Measurements from ENCODE around the gene CHRNB1.
"Not testable (repeated sequence)": the region's sequence is repeated elsewhere in the genome, so short reads cannot be mapped to it uniquely, and the experiment has no call there.

Gene CHRNB1

DNA sequence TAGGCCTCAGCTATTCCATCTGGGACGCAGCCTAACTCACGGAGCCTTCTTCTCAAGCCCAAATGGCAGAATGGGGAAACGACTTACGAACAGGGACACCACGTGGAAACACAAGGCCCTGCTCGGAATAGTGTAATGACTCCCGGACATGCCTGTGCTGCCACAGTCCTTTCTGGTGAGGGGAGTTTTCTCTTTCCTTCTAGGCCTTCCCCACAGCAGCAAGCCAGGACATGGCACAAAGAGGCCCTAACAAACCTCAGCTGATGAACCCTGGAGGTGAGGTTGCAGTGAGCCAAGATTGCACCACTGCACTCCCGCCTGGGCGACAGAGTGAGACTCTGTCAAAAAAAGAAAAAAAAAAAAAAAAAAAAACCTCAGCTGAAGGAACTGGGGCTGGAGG lies 19.2 kb downstream of the CHRNB1 start:
- TF ChIP-seq, protein P1, sequence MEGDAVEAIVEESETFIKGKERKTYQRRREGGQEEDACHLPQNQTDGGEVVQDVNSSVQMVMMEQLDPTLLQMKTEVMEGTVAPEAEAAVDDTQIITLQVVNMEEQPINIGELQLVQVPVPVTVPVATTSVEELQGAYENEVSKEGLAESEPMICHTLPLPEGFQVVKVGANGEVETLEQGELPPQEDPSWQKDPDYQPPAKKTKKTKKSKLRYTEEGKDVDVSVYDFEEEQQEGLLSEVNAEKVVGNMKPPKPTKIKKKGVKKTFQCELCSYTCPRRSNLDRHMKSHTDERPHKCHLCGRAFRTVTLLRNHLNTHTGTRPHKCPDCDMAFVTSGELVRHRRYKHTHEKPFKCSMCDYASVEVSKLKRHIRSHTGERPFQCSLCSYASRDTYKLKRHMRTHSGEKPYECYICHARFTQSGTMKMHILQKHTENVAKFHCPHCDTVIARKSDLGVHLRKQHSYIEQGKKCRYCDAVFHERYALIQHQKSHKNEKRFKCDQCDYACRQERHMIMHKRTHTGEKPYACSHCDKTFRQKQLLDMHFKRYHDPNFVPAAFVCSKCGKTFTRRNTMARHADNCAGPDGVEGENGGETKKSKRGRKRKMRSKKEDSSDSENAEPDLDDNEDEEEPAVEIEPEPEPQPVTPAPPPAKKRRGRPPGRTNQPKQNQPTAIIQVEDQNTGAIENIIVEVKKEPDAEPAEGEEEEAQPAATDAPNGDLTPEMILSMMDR (IDR thresholded peaks at IDR 0.05; ENCODE audit: low read depth, low read length): no peak
- no peak overlapping the region for H3K4me3 ChIP-seq (ENCODE audit: low read depth, low read length)

DNA sequence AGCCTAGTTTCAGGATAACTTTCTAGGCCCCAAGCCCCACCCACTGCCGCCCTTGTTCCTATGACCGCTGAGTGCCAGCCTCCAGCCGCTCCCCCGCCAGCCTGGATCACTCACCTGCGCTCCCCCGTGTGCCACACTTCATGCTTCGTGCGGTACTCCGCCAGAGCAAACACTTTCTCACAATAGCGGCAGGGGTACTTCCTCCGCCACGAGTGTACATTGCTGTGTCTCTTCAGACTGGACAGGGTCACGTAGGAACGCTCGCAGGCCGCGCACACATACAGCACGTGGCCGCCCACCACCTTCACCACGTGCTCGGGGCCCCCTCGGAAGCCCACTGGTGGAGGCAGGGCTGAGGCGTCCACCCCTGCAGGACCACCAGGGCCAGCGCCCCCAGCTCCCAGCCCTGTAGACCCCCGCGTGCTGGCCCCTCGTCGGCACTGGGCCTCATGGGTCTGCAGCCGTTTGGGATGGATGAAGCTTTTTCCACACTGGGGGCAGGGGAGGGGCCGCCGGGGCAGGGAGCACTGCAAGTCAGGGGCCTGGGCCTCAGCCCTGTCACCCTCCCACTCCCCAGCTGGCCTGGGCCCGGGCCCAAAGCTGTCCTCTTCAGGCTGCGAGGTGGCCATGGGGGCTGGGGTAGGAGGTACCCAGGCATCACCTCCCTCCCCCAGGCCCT lies 20.9 kb downstream of the CHRNB1 start:
- H3K4me3 ChIP-seq (ENCODE audit: low read depth, low read length): no peak overlapping the region
- TF ChIP-seq, protein P1 (IDR thresholded peaks at IDR 0.05; ENCODE audit: low read depth, low read length): no peak

DNA sequence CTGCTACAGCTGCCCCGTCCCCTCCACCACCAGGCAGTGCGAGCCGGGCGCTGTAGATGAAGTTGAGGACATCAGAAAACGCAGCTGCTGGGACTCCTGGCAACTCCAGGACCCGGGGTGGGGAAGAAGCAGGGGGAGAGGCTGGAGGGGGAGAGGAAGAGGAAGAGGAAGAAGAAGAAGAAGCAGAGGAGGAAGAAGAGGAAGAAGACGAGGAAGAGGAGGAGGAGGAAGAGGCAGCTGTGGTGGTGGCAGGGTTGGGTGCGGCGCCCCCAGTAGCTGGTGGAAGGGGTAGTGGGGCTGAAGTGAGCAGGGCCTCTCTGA lies 21.4 kb downstream of the CHRNB1 start:
- no peak overlapping the region for H3K4me3 ChIP-seq (ENCODE audit: low read depth, low read length)
- TF ChIP-seq, protein P1 (IDR thresholded peaks at IDR 0.05; ENCODE audit: low read depth, low read length): no peak

GRCh38 chr17:7466639-7467341 lies 21.9 kb downstream of the CHRNB1 start:
- no peak overlapping the region for H3K4me3 ChIP-seq (ENCODE audit: low read depth, low read length)
- TF ChIP-seq, protein P1 (IDR thresholded peaks at IDR 0.05; ENCODE audit: low read depth, low read length): no peak

- no peak overlapping the region for H3K4me3 ChIP-seq (ENCODE audit: low read depth, low read length)
- TF ChIP-seq, protein P1 (IDR thresholded peaks at IDR 0.05; ENCODE audit: low read depth, low read length): no peak
Observed at GRCh38 chr17:7467498-7467897, 22.6 kb downstream of the CHRNB1 start.

DNA sequence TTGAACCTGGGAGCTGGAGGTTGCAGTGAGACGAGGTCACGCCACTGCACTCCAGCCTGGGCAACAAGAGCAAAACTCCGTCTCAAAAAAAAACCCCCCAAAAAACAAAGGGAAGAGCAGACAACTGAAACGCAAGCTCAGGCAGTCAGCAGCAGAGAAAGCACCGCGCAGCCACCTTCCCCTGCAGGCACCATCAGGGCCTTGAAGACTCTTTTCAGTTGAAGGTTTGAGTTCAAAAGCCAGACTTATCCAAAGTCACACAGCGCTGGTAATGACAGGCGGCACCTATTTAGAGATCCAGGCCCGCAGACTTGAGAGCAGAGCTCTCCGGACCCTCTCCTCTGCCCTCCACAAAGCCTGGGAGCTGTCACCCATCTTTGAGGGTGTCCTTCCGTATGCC lies 23.4 kb downstream of the CHRNB1 start:
- no peak overlapping the region for H3K4me3 ChIP-seq (ENCODE audit: low read depth, low read length)
- TF ChIP-seq, protein P1 (IDR thresholded peaks at IDR 0.05; ENCODE audit: low read depth, low read length): no peak

- TF ChIP-seq, protein P1 (IDR thresholded peaks at IDR 0.05; ENCODE audit: low read depth, low read length): no peak
- no peak overlapping the region for H3K4me3 ChIP-seq (ENCODE audit: low read depth, low read length)
Observed at GRCh38 chr17:7468804-7469389, 24.0 kb downstream of the CHRNB1 start.

- H3K4me3 ChIP-seq (ENCODE audit: low read depth, low read length): not testable (repeated sequence)
Observed at GRCh38 chr17:7469843-7470242, 25.0 kb downstream of the CHRNB1 start.

DNA sequence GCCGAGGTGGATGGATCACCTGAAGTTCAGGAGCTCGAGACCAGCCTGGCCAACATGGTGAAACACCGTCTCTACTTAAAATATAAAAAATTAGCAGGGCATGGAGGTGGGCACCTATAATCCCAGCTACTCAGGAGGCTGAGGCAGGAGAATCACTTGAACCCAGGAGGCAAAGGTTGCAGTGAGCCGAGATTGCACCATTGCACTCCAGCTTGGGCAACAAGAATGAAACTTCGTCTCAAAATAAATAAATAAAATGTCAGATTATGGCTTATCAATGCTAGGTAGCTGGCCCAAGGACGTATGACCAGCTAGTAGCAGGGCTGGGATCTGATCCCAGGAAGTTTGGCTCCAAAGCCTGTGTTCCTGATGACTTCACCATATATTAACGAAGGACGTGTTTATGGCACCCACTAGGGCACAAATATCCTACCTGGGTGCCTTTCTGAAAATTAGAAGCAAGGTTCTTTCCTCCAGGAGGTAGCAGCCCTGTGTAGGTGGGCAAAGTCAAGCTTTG lies 25.7 kb downstream of the CHRNB1 start:
- H3K4me3 ChIP-seq (ENCODE audit: low read depth, low read length): not testable (repeated sequence)

Measured in WI38 (cell line).